Measurements from ENCODE around the gene SUN3.
"Not testable (repeated sequence)": the region's sequence is repeated elsewhere in the genome, so short reads cannot be mapped to it uniquely, and the experiment has no call there.

The SUN3 gene

DNA sequence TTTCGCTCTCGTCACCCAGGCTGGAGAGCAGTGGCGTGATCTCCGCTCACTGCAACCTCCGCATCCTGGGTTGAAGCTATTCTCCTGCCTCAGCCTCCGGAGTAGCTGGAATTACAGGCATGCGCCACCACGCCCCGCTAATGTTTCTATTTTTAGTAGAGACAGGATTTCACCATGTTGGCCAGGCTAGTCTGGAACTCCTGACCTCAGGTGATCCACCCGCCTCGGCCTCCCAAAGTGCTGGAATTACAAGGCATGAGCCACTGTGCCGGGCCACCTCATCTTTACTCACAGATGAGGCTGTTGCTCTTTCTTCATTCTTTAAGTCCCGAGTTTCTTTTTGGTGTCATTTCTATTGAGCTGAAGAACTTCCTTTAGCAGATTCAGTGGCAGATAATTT, 28.7 kb downstream of the SUN3 start:
- H3K27me3 Mint-ChIP-seq, H3K9me3 Mint-ChIP-seq, H3K4me3 Mint-ChIP-seq, H3K4me1 Mint-ChIP-seq, H3K36me3 Mint-ChIP-seq, H3K27ac Mint-ChIP-seq: not testable (repeated sequence)

DNA sequence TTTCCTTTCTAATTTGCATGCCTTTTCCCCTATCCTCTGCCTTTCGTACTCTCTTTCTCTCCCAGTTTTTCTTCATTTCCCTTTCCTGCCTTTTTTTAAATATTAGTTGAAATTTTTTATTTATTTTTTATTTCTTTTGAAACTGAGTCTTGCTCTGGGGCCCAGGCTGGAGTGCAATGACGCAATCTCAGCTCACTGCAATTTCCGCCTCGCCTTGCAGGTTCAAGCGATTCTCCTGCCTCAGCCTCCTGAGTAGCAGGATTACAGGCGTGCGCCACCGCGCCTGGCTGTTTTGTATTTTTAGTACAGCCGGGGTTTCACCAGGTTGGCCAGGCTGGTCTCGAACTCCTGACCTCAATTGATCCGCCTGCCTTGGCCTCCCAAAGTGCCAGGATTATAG, 29.5 kb downstream of the SUN3 start:
- no peak overlapping the region for H3K27ac Mint-ChIP-seq
- H3K4me3 Mint-ChIP-seq = no peak overlapping the region
- peaks cover 2% of the 10 kb centered on the region for H3K36me3 Mint-ChIP-seq
- no peaks in the 10 kb centered on the region for H3K9me3 Mint-ChIP-seq
- no peaks in the 10 kb centered on the region for H3K27me3 Mint-ChIP-seq
- no peaks in the 10 kb centered on the region for H3K4me1 Mint-ChIP-seq

DNA sequence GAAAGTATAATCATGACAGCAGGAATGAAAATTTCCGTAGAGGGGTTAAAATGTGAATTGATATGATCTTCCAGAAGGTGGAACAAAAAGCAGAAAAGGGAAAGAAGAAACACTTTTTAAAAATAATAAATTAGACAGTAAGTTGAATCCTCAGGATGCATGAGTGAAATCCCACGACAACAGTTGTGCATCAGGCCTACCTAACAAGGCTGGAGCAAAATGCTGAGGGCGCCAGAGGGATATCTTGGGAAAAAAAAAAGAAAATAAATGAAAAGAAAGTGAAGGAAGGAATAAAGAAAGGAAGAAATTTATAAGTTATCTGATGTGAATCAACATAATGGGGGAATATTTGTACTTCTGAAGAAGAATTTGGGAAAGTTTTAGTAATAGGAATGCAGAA, 36.5 kb downstream of the SUN3 start:
- Mint-ChIP-seq H3K4me1 (peaks cover 23% of the 10 kb centered on the region), H3K9me3 (no peaks in the 10 kb centered on the region), H3K4me3 (peak overlapping the region; percentile 91), H3K27ac (peak overlapping the region; percentile 90), H3K27me3 (no peaks in the 10 kb centered on the region), H3K36me3 (no peaks in the 10 kb centered on the region)

DNA sequence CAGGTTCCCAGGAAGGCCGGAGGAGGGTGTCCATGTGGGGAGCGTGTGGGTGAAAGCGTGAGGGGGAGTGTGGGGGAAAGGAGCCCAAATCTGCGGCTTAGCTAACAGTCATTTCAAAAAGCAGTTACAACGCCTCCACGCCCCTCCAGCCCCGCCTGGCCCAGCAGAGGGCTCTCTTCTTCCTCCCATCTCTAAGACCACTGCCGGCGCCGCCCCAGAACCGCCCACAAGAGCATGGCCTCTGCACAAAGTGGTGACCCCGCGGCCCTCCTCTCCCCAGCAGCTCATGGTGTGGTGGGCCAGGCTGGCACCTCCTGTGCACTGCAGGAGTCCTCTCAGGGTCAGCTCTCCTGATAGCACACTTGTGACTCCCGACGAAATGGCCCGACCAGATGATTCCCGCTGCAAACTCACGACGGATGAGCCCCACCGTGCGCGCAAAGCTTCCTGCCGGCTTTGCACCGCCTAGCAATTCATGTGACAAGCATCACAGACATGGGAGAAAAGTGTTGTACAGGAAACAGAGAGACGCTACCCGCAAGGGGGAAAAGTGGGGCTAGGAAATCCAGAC, 37.1 kb downstream of the SUN3 start:
- Mint-ChIP-seq H3K36me3 (no peaks in the 10 kb centered on the region), H3K4me1 (peaks cover 23% of the 10 kb centered on the region), H3K27me3 (no peaks in the 10 kb centered on the region), H3K4me3 (peak overlapping the region; percentile 91), H3K27ac (peak overlapping the region; percentile 90), H3K9me3 (no peaks in the 10 kb centered on the region)

DNA sequence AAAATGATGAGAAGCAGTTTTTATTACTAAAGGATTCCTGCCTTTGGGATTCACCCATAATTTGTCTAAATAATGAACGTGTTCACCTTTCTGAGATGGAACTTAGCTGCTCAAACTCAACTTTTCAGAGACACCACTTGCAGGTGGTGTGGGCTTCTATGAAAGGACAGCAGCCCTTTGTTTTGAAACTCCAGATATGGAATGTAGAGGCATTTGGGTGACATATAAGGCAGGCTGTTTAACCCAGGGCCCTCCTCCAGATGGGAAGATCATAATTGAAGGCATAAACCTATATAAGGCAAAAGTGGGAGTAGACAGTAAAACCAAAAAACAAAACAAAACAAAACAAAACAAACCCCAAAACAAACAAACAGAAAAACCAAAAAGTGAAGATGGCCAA, 37.6 kb downstream of the SUN3 start:
- Mint-ChIP-seq H3K4me3 (peak overlapping the region; percentile 91), H3K27me3 (no peaks in the 10 kb centered on the region), H3K36me3 (no peaks in the 10 kb centered on the region), H3K9me3 (no peaks in the 10 kb centered on the region), H3K27ac (peak overlapping the region; percentile 90), H3K4me1 (peaks cover 23% of the 10 kb centered on the region)

DNA sequence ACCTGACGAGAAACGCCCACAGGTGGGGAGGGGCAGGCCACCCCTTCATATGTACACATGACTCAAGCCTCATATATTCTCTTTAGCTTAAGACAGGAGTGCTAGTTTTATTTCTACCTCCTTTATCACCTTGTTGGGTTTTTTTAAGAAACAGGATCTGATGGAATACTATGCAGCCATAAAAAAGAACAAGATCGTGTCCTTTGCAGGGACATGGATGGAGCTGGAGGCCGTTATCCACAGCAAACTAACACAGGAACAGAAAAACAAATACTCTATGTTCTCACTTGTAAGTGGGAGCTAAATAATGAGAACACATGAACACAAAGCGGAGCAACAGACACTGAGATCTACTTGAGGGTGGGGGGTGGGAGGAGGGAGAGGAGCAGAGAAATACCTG, 38.3 kb downstream of the SUN3 start:
- Mint-ChIP-seq H3K4me3 (peak overlapping the region; percentile 54), H3K27me3 (no peaks in the 10 kb centered on the region), H3K9me3 (no peaks in the 10 kb centered on the region), H3K27ac (no peak overlapping the region), H3K4me1 (peaks cover 23% of the 10 kb centered on the region), H3K36me3 (no peaks in the 10 kb centered on the region)

DNA sequence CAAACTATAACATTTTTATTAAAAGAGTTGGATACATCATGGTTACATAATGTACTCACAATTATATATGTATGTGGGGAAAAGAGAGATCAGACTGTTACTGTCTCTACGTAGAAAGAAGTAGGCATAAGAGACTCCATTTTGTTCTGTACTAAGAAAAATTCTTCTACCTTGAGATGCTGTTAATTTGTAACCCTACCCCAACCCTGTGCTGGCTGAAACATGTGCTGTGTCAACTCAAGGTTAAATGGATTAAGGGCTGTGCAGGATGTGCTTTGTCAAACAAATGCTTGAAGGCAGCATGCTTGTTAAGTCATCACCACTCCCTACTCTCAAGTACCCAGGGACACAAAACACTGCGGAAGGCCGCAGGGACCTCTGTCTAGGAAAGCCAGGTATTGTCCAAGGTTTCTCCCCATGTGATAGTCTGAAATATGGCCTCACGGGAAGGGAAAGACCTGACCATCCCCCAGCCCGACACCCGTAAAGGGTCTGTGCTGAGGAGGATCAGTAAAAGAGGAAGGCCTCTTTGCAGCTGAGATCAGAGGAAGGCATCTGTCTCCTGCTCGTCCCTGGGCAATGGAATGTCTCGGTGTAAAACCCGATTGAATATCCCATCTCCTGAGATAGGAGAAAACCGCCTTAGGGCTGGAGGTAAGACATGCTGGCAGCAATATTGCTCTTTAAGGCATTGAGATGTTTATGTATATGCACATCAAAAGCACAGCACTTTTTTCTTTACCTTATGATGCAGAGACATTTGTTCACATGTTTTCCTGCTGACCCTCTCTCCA, 39.1 kb downstream of the SUN3 start:
- H3K4me1 Mint-ChIP-seq = peaks cover 23% of the 10 kb centered on the region
- H3K9me3 Mint-ChIP-seq, H3K27ac Mint-ChIP-seq, H3K36me3 Mint-ChIP-seq, H3K4me3 Mint-ChIP-seq, H3K27me3 Mint-ChIP-seq: not testable (repeated sequence)

DNA sequence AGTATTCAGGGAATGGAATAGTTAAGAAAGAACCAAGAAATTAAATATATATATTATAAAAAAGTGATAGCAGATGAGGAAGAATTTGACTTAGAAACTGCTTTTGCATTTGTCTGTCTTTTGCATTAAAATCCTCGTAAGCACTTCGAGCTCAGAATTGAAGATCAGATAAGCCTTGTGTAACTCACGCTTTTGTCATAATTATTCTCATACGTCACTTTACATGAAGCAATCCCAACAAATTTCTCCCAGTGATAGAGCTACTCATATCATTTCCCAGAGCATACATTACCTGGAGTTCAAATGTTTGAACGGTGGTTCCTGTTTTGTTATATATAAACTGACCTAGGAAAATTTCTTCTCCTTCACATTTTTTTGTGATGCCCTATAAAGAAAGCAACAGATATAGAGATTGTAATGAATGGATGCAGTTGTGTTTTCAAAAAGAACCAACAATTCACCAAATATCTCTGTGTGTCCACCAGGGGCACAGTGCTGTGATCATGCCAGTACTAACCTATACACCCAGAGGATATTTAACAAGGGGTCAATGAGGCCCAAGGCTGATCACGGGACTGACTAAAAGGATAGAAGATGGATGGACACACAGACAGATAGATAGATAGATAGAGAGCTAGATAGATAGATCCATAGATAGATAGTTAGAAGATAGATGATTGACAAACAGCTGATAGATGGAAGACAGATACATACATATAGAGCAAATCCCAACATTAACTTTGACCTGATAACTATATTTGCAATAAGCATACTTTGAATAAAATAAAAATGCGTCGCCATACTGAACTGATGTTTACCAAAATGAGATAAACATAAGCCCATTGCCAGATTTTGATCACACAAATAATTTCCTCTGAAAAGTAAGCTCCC, 40.2 kb downstream of the SUN3 start:
- H3K27me3 Mint-ChIP-seq = no peaks in the 10 kb centered on the region
- H3K4me1 Mint-ChIP-seq = peaks cover 23% of the 10 kb centered on the region
- no peak overlapping the region for H3K4me3 Mint-ChIP-seq
- no peak overlapping the region for H3K27ac Mint-ChIP-seq
- no peaks in the 10 kb centered on the region for H3K9me3 Mint-ChIP-seq
- H3K36me3 Mint-ChIP-seq = no peaks in the 10 kb centered on the region

DNA sequence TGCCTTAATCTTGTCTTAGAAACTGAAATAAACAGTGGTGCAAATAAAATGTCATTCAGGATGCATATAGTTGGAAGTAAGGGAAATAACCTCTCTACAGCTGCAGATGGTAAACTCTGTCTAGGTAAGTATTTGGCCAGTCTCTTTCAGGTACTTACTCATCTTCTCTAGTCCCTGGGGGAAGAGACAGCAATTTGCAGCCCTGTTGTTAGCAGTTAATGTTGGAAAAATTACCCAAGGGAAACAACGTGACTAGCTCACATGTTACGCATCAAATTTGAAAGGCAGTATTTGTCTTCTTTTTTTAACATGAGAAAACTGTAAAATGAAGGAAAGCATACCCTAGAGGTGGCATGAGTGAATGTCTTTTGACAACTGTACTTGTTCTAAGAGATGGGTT, 46.3 kb downstream of the SUN3 start:
- no peak overlapping the region for H3K27ac Mint-ChIP-seq
- no peaks in the 10 kb centered on the region for H3K9me3 Mint-ChIP-seq
- H3K4me1 Mint-ChIP-seq = peaks cover 20% of the 10 kb centered on the region
- H3K36me3 Mint-ChIP-seq = peaks cover 10% of the 10 kb centered on the region
- H3K4me3 Mint-ChIP-seq = no peak overlapping the region
- H3K27me3 Mint-ChIP-seq = no peaks in the 10 kb centered on the region

DNA sequence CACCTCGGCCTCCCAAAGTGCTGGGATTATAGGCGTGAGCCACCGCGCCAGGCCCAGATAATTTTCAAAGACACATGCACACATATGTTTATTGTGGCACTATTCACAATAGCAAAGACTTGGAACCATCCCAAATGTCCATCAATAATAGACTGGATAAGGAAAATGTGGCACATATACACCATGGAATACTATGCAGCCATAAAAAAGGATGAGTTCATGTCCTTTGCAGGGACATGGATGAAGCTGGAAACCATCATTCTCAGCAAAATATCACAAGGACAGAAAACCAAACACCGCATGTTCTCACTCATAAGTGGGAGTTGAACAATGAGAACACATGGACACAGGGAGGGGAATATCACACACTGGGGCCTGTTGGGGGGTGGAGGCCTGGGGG, 48.3 kb downstream of the SUN3 start:
- H3K36me3 Mint-ChIP-seq = peaks cover 13% of the 10 kb centered on the region
- not testable (repeated sequence) for H3K4me3 Mint-ChIP-seq, H3K27ac Mint-ChIP-seq, H3K9me3 Mint-ChIP-seq, H3K27me3 Mint-ChIP-seq
- peaks cover 28% of the 10 kb centered on the region for H3K4me1 Mint-ChIP-seq

DNA sequence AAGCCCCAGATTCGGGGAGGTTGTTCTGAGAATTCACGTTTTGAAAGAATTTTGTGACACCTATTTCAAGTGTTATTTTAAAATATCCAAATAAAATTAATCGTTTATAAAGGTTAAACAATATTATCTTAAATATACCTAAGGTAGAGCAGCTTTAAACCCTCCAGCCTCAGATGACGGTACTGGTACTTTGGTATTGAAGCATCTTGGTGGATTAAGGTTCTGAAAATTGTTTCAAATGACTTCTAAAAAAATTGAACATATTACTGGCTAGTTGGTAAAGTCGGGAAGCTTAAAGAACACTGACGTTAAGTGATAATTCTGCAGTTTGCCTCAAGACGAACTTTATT, 49.1 kb downstream of the SUN3 start:
- no peaks in the 10 kb centered on the region for H3K9me3 Mint-ChIP-seq
- peaks cover 28% of the 10 kb centered on the region for H3K4me1 Mint-ChIP-seq
- no peaks in the 10 kb centered on the region for H3K27me3 Mint-ChIP-seq
- H3K36me3 Mint-ChIP-seq = peaks cover 13% of the 10 kb centered on the region
- H3K4me3 Mint-ChIP-seq = peak overlapping the region; percentile 93
- peak overlapping the region; percentile 95 for H3K27ac Mint-ChIP-seq

DNA sequence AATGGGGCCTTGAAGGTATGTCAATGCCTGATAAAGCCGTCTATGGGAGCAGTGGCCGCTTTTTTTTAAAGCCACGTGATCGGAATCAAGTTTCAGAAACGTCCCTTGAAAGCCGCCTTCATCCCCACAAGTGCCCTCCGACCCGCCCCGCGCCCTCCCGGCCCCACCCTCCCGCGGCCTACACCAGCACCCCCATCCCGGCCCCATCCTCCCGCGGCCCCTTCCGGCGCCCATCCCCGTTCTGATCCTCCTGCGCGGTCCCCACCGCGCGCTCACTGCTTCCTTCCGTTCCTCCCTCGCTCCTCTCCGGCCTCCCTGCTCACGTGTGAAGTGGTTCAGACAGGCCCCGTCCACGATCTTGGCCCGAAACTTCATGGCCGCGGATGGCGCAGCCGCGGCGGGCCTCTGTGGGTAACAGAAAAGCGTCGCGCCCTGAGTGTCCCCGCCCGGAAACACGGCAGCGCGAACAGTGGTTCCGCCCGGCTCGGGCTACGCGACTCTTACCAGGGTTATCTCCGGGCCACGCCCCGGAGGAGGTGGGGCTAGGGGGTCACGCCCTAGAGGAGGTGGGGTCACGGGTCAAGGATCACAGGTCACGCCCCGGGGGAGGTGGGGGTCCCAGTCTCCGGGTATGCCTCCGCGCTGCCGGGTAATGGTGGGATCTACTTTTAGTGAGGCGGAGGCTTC, 49.6 kb downstream of the SUN3 start, which contains the start of gene HUS1:
Gene HUS1 (minus strand): TSS at position 471 of the 687 bp plus-strand sequence. CDS start 96 bp downstream, at position 375.
- Mint-ChIP-seq H3K36me3 (peaks cover 14% of the 10 kb centered on the region), H3K4me1 (peaks cover 29% of the 10 kb centered on the region), H3K4me3 (peak within 1 kb of the TSS; percentile 93), H3K27ac (peak within 1 kb of the TSS; percentile 95), H3K27me3 (no peaks in the 10 kb centered on the region), H3K9me3 (no peaks in the 10 kb centered on the region)

DNA sequence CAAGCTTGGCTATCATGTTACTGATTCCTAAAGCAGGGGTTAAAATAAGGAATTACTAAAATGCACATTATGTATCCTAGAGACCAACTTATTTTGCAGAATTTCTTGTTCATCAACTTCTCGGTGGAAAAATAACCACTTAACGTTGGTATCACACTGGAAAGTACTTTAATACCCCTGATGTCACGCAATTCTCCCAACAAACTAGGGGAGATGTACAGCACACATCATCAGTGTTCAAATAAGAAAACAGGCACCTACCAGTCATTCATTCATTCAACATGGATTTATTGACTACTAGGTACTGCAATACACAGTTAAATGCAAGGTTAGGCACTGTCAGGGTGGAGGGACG, 50.1 kb downstream of the SUN3 start:
- H3K4me3 Mint-ChIP-seq = peak overlapping the region; percentile 93
- no peaks in the 10 kb centered on the region for H3K9me3 Mint-ChIP-seq
- peak overlapping the region; percentile 79 for H3K27ac Mint-ChIP-seq
- no peaks in the 10 kb centered on the region for H3K27me3 Mint-ChIP-seq
- peaks cover 35% of the 10 kb centered on the region for H3K4me1 Mint-ChIP-seq
- peaks cover 17% of the 10 kb centered on the region for H3K36me3 Mint-ChIP-seq

DNA sequence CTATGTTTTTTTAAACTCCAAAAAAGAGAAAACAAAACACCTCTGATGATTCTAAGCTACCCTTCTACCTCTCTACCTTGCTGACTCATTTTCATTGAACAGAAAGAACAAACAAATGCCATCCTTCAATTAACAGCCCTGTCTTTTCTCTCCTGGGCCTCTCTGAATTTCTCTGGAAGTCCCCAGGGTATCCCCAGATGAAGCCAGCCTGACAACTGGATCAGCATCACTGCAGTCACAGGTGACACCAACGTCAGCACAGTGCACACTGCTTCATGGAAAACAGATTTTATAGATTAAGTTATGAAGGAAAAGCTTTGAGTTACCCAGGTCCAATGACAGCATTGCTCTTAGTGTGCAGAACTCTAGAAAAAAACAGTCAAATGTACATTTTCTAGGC, 55.2 kb downstream of the SUN3 start:
- Mint-ChIP-seq H3K9me3 (no peaks in the 10 kb centered on the region), H3K4me3 (no peak overlapping the region), H3K27me3 (no peaks in the 10 kb centered on the region), H3K27ac (peak overlapping the region; percentile 17), H3K4me1 (peaks cover 64% of the 10 kb centered on the region), H3K36me3 (peaks cover 28% of the 10 kb centered on the region)

DNA sequence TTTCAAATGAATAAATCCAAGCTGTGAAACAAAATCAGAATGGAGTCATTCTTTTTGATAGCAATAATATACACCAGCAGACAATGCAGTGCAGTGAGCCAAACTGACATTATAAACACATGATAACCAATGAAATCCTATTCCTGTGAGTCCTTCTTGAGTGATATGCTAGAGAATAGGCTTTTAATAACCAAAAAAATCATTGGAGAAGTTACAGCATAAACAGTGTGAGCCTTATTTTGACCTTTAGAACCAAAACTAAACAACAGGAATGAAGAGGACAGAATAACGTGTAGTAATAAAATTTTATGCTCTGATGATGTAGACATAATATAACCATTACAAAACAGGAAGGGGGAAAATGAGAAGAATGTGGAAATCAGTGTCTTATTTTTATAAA, 58.1 kb downstream of the SUN3 start:
- H3K27ac Mint-ChIP-seq = peak overlapping the region; percentile 20
- H3K27me3 Mint-ChIP-seq = no peaks in the 10 kb centered on the region
- H3K4me1 Mint-ChIP-seq = peaks cover 55% of the 10 kb centered on the region
- H3K9me3 Mint-ChIP-seq = no peaks in the 10 kb centered on the region
- no peak overlapping the region for H3K4me3 Mint-ChIP-seq
- H3K36me3 Mint-ChIP-seq = peaks cover 26% of the 10 kb centered on the region

Data from activated naive CD4-positive, alpha-beta T cell treated with anti-CD3 and anti-CD28 coated beads, Interleukin-2, amount 50 U/mL, for 24 hours (primary cell).